ENCODE measurements around the gene RSF1. TPM values are rescaled to one million over a fixed set of nuclear protein-coding genes. Genes with fewer than 3 reads are reported as not detected.
A peak's percentile ranks its signal among the peaks of the same experiment; 100 is the strongest.

RSF1 gene
- total and polyA plus RNA-seq, 2 experiments from 2014 or later = 51.2 to 188 TPM

DNA sequence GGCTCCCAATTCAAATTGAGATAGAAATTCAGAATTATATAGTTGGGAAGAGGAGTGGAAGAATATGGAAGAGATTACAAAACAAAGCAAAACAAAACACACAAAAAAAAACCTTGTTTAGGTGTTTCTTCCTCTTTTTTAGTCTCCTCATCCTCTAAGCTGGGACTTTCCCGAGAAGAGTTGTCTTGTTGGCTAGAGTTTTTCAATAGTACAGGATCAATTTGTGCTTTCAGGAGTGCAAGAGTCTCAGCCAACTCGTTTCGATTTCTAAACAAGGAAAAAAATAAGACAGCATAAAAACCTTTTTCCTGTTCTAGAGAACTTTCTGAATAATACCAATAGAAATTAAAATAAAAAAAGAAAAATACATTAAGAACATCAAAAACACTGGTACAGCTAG lies 95.1 kb downstream of the RSF1 start (continued):
- TF ChIP-seq STAT1 (IDR thresholded peaks at IDR 0.05; ENCODE audit: unreplicated experiment) (no peak), ZNF331 (CRISPR knock-in tag; IDR thresholded peaks at IDR 0.05; ENCODE audit: low read depth) (no peak), EZH2phosphoT487 (IDR thresholded peaks at IDR 0.05; ENCODE audit: unreplicated experiment) (no peak), CREB1 (CRISPR knock-in tag; IDR thresholded peaks at IDR 0.05; ENCODE audit: low read depth) (no peak), POLR2AphosphoS5 (IDR thresholded peaks at IDR 0.05; ENCODE audit: low read depth) (no peak), ZNF114 (CRISPR knock-in tag; IDR thresholded peaks at IDR 0.05) (no peak), JUNB (IDR thresholded peaks at IDR 0.05; ENCODE audit: unreplicated experiment) (no peak)

DNA sequence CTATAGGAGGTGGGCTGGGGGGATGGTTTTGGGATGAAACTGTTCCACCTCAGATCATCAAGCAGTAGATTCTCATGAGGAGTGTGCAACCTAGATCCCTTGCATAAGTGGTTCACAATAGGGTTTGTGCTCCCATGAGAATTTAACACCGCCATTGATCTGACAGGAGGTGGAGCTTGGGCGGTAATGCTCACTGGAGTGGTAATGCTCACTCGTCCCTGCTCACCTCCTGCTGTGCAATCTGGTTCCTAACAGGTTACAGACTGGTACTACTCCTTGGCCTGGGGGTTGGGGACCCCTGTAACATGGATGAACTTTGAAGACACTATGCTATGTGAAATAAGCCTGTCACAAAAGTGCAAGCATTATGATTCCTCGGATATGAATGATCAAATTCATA lies 95.9 kb downstream of the RSF1 start:
- ATAC-seq (peak; percentile 45; the same call in 2 of the 3 replicates), DNase-seq (ENCODE audit: low spot score) (peak; percentile 28)
- Histone ChIP-seq H3K27ac (ENCODE audit: low read depth) (no peak overlapping the region), H3K4me1 (ENCODE audit: insufficient read depth) (no peaks in the 10 kb centered on the region), H4K20me1 (replicated peaks; ENCODE audit: insufficient read depth) (0 out of 2 replicates have a peak, but pooled peaks cover 4% of the 10 kb centered on the region), H3K79me2 (replicated peaks; ENCODE audit: insufficient read depth) (no peaks in the 10 kb centered on the region), H3K27me3 (ENCODE audit: insufficient read depth) (no peaks in the 10 kb centered on the region), H3K4me2 (no peak overlapping the region), H3K4me3 (no peak overlapping the region), H3F3A (replicated peaks; ENCODE audit: low read depth) (no peaks in the 10 kb centered on the region), H3K9me2 (ENCODE audit: insufficient read depth) (no peaks in the 10 kb centered on the region), H3K36me3 (ENCODE audit: insufficient read depth) (peaks cover 4% of the 10 kb centered on the region; the same call in 1 of the 2 replicates), H2AFZ (no peak overlapping the region)
- Mint-ChIP-seq H3K9me3 (no peaks in the 10 kb centered on the region), H3K36me3 (ENCODE audit: low read depth) (peaks cover 14% of the 10 kb centered on the region; the same call in 2 of the 3 replicates), H3K4me1 (peaks cover 3% of the 10 kb centered on the region; the same call in 2 of the 3 replicates), H3K27me3 (ENCODE audit: insufficient read depth, low read depth, poor library complexity) (no peaks in the 10 kb centered on the region), H3K4me3 (no peak overlapping the region), H3K27ac (no peak overlapping the region)
- no peak for TF ChIP-seq ZNF462 (CRISPR knock-in tag; IDR thresholded peaks at IDR 0.05)
- TF ChIP-seq NANOG (IDR thresholded peaks at IDR 0.05; ENCODE audit: borderline replicate concordance) = no peak
- no peak for TF ChIP-seq JUNB (IDR thresholded peaks at IDR 0.05; ENCODE audit: unreplicated experiment)
- no peak for TF ChIP-seq POLR2AphosphoS5 (IDR thresholded peaks at IDR 0.05; ENCODE audit: low read depth)

Measured in GM23338 (cell line).